ENCODE data around the gene MRGPRD. TPM values are rescaled to one million over a fixed set of nuclear protein-coding genes. Genes with fewer than 3 reads are reported as not detected.

Gene MRGPRD
- total RNA-seq, 1 donor from 2014 or later: not detected

DNA sequence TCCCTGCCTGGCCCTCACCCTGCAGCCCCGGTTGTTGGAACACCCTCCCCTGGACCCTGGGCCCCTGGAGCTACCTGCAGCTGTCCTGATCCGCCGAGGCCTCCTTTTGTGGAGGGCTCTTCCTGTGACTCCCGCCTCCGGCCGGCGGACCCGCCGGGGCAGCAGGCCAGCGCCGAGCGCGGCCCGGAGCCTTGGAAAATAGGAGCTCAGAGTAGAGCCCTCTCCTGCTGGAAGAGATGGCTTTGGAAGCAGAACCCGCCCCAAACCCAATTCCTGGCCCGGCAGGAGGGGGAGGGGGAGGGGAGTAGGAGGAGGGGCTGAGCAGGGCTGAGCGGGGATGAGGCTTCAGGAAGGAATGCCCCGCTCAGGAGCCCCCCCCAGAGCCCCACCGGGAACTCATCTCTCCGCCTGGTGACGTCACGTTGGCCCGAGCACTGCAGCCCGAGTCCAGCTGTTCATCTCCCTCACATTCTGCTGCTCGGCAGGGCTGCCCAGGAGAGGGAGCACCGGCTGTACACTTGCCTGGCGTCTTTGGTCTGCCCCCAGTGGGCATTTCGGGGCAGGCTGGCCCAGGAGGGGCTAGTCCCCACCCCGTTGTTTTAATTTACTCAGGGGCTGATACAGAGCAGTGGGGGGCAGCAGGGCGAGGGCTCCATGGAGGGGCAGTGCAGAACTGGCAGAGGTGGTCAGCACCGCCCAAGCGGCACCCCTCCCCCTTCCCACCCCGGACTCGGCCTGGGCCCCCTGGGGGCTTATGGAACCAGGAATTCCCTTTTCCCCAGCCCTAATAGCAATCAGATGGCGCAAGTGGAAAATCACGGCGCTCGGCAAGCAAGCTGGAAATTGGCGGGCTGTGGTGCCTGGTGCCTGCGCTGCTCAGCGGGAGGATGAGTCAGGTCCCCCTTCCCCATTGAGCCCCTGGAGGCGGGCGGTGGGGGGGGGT is 32.5 kb upstream of the MRGPRD start, which contains the start of gene MRGPRF:
Gene MRGPRF, minus strand, starts transcription at position 238 of the 943 bp plus-strand sequence. CDS start 3,345 bp downstream, outside the sequence.
- TF ChIP-seq EZH2 (IDR thresholded peaks at IDR 0.05): no peak
- TF ChIP-seq, protein P1, sequence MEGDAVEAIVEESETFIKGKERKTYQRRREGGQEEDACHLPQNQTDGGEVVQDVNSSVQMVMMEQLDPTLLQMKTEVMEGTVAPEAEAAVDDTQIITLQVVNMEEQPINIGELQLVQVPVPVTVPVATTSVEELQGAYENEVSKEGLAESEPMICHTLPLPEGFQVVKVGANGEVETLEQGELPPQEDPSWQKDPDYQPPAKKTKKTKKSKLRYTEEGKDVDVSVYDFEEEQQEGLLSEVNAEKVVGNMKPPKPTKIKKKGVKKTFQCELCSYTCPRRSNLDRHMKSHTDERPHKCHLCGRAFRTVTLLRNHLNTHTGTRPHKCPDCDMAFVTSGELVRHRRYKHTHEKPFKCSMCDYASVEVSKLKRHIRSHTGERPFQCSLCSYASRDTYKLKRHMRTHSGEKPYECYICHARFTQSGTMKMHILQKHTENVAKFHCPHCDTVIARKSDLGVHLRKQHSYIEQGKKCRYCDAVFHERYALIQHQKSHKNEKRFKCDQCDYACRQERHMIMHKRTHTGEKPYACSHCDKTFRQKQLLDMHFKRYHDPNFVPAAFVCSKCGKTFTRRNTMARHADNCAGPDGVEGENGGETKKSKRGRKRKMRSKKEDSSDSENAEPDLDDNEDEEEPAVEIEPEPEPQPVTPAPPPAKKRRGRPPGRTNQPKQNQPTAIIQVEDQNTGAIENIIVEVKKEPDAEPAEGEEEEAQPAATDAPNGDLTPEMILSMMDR (IDR thresholded peaks at IDR 0.05): peak; percentile 53
- Histone ChIP-seq H3K9ac (no peak within 1 kb of the TSS), H3K9me3 (ENCODE audit: low read depth) (no peaks in the 10 kb centered on the region), H3K27me3 (peaks cover 9% of the 10 kb centered on the region), H4K20me1 (ENCODE audit: low read depth) (no peaks in the 10 kb centered on the region), H3K4me2 (peak within 1 kb of the TSS; percentile 92), H3K79me2 (ENCODE audit: low read depth) (no peaks in the 10 kb centered on the region), H3K27ac (no peak within 1 kb of the TSS), H3K4me3 (peak within 1 kb of the TSS; percentile 42), H3K4me1 (peaks cover 39% of the 10 kb centered on the region), H2AFZ (replicated peaks) (peak within 1 kb of the TSS; percentile 91), H3F3A (ENCODE audit: low read depth) (peaks cover 23% of the 10 kb centered on the region), H3K36me3 (no peaks in the 10 kb centered on the region)
- peak; percentile 70 for DNase-seq (ENCODE audit: low spot score)
- no peaks in the 10 kb centered on the region for H3K9me3 Mint-ChIP-seq
- H3K36me3 Mint-ChIP-seq: no peaks in the 10 kb centered on the region
- peaks cover 13% of the 10 kb centered on the region for H3K27me3 Mint-ChIP-seq (ENCODE audit: insufficient read depth, low read depth)
- H3K4me1 Mint-ChIP-seq: peaks cover 33% of the 10 kb centered on the region
- peak within 1 kb of the TSS; percentile 50 for H3K4me3 Mint-ChIP-seq
- no peak within 1 kb of the TSS for H3K27ac Mint-ChIP-seq

DNA sequence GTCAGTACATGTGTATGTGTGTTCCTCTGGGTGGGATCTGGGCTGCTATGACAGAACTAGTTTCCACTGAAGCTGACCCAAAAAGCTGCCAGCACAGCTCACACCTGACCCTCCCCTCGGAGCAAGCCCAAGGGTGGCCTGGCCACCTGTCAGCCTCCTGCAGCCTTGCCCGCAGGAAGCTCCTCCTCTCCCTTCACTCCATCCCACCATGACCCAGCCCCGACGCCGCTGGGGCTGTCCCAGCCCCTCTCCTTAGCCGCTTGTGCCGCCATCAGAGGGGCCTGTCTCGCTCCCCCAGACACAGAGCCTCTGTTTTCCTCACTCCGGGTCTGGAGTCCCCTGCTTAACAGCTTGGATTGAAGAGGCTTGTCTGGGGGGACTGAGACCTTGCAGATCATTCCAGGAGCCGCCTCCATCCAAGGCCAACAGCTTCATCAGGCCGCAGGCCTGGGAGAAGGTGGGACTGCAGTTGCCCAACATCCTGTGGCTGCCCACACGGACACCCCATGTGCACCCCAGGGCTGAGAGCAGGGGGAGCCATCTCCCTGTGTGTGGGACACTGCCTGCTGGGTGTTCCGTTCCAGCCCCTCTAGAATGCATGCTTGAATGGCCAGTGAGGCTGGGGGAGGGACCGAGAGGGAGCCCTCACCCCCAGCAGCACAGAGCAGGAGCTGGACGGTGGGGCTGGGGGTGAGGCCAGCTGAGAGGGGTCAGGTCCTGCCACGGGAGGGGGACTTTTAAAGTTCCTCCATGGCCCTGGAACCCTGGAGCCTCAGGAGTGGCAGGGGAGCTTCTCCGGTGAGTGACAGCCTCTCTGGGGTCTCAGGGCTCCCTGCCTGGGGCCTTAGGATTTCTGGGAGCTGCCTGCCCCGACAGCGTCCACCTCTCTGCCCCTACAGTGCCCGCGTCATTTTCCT is 31.6 kb upstream of the MRGPRD start:
- Histone ChIP-seq H3K4me3 (peak overlapping the region; percentile 42), H3K9me3 (ENCODE audit: low read depth) (no peaks in the 10 kb centered on the region), H3F3A (ENCODE audit: low read depth) (peaks cover 23% of the 10 kb centered on the region), H2AFZ (replicated peaks) (peak overlapping the region; percentile 91), H3K4me1 (peaks cover 39% of the 10 kb centered on the region), H3K27me3 (peaks cover 9% of the 10 kb centered on the region), H3K36me3 (no peaks in the 10 kb centered on the region), H3K9ac (no peak overlapping the region), H4K20me1 (ENCODE audit: low read depth) (no peaks in the 10 kb centered on the region), H3K4me2 (peak overlapping the region; percentile 92), H3K79me2 (ENCODE audit: low read depth) (no peaks in the 10 kb centered on the region), H3K27ac (no peak overlapping the region)
- Mint-ChIP-seq H3K4me1 (peaks cover 43% of the 10 kb centered on the region), H3K4me3 (peak overlapping the region; percentile 8), H3K36me3 (no peaks in the 10 kb centered on the region), H3K9me3 (no peaks in the 10 kb centered on the region), H3K27ac (no peak overlapping the region), H3K27me3 (ENCODE audit: insufficient read depth, low read depth) (peaks cover 7% of the 10 kb centered on the region)
- TF ChIP-seq EZH2 (IDR thresholded peaks at IDR 0.05) (no peak), EZH2phosphoT487 (IDR thresholded peaks at IDR 0.05) (no peak)
- TF ChIP-seq, protein P1 (IDR thresholded peaks at IDR 0.05): no peak
- peak; percentile 31 for DNase-seq (ENCODE audit: low spot score)

DNA sequence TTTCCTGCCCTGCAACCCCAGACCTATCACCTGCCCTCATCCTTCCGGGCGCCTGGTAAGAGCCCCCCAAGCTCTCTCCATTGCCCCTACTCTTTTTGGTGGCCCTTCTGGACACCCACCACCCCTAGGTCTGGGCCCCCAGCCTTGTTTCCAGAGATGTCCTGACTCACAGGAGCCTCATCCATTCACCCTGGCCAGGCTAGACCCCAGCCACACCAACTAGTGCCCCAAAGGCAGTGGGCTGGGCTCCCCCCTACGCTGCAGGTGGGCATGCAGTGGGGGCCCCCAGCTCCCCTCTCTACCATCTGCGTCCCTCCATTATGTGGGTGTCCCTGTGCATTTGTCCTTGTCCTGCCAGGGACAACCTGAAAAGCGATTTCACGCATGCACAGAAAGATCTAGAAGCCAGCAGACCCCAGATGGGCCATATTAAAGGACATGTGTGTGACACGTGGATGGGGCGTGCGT is 30.9 kb upstream of the MRGPRD start:
- peaks cover 9% of the 10 kb centered on the region for H3K27me3 ChIP-seq
- no peak for DNase-seq (ENCODE audit: low spot score)
- Mint-ChIP-seq H3K4me1 (peaks cover 47% of the 10 kb centered on the region), H3K9me3 (no peaks in the 10 kb centered on the region), H3K4me3 (peak overlapping the region; percentile 52), H3K27ac (no peak overlapping the region), H3K27me3 (ENCODE audit: insufficient read depth, low read depth) (peaks cover 7% of the 10 kb centered on the region), H3K36me3 (no peaks in the 10 kb centered on the region)
- no peak overlapping the region for H2AFZ ChIP-seq (replicated peaks)
- H3K27ac ChIP-seq: no peak overlapping the region
- H3K36me3 ChIP-seq: no peaks in the 10 kb centered on the region
- H3K4me2 ChIP-seq: peak overlapping the region; percentile 77
- H3K4me1 ChIP-seq: peaks cover 39% of the 10 kb centered on the region
- H3K9me3 ChIP-seq (ENCODE audit: low read depth): no peaks in the 10 kb centered on the region
- no peaks in the 10 kb centered on the region for H4K20me1 ChIP-seq (ENCODE audit: low read depth)
- TF ChIP-seq EZH2 (IDR thresholded peaks at IDR 0.05) (no peak), EZH2phosphoT487 (IDR thresholded peaks at IDR 0.05) (no peak)
- TF ChIP-seq, protein P1 (IDR thresholded peaks at IDR 0.05): no peak
- no peak overlapping the region for H3K9ac ChIP-seq
- no peaks in the 10 kb centered on the region for H3K79me2 ChIP-seq (ENCODE audit: low read depth)
- no peak overlapping the region for H3K4me3 ChIP-seq
- H3F3A ChIP-seq (ENCODE audit: low read depth): peaks cover 23% of the 10 kb centered on the region

Measured in neural progenitor cell (in vitro differentiated cells).